Mesothelial cell of epicardium (in vitro differentiated cells): ENCODE results near the gene AP4S1. TPM values are rescaled to one million over a fixed set of nuclear protein-coding genes. Genes with fewer than 3 reads are reported as not detected.
"Not testable (repeated sequence)": the region's sequence is repeated elsewhere in the genome, so short reads cannot be mapped to it uniquely, and the experiment has no call there.

ENCODE experiments used
- DNase-seq, 2 experiments: peaks; one replicate each; pipeline ENCODE4 v3.0.0; 2021; ENCODE audit warnings: low spot score in 2 of 2; ENCODE audit not compliant: unreplicated experiment in 2 of 2
- H3K27ac Mint-ChIP-seq: 2 replicates; pipeline ENCODE4 v1.8.0; 2021; ENCODE audit warnings: mixed read lengths
- H3K27me3 Mint-ChIP-seq: 2 replicates; pipeline ENCODE4 v1.8.0; 2021; ENCODE audit warnings: low read depth, mixed read lengths
- H3K36me3 Mint-ChIP-seq: 2 replicates; pipeline ENCODE4 v1.8.0; 2021; ENCODE audit warnings: mixed read lengths
- H3K4me1 Mint-ChIP-seq: 2 replicates; pipeline ENCODE4 v1.8.0; 2021; ENCODE audit warnings: mixed read lengths
- H3K4me3 Mint-ChIP-seq: 2 replicates; pipeline ENCODE4 v1.8.0; 2021; ENCODE audit warnings: mild to moderate bottlenecking, moderate library complexity, mixed read lengths
- H3K9me3 Mint-ChIP-seq: 2 replicates; pipeline ENCODE4 v1.8.0; 2021; ENCODE audit warnings: mixed read lengths
- total RNA-seq: library from RNA; stranded (reverse); gene quantifications from 3 replicates; pipeline ENCODE4 v1.2.1, GENCODE V29; 2021
- TF ChIP-seq, protein P1 (sequence below): fragments of 200-600 bp; sonication (generic); IDR thresholded peaks from one replicate; pipeline ENCODE4 v1.5.0; 2021; ENCODE audit warnings: antibody characterized with exemption; ENCODE audit not compliant: unreplicated experiment

The AP4S1 gene
- total RNA-seq, 1 donor from 2014 or later: 10.4 TPM

DNA sequence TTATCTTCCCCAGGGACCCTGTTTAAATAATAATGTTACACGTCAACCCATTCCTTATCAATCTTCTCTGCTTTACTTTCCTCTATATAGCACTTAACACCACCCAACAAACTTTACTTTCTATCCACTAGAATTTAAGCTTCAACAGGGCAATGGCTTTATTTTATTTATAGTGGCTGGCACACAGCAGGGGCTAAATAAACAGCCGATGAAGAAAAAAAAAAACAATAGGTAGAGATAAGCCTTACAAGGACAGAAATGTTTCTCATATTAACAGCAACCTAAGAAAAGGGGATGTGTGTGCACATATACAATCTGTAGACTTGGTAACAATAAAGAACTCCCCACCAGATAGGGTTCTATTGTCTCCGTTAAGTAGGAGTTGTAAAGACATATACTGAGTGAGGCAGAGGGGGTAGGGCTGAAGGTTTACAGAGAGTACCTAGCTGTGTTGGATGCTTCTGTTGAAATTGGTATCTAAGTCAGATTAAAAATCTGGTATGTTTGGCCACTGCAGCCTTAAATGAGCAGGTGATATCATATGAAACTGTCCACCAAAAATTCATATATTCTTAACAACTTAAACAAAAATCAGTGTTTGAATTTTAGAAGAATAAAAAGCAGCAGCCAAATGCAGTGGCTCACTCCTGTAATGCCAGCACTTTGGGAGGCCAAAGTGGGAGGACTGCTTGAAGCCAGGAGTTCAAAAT lies 24.7 kb upstream of the AP4S1 start:
- Mint-ChIP-seq H3K9me3 (peaks cover 27% of the 10 kb centered on the region), H3K36me3 (peaks cover 56% of the 10 kb centered on the region), H3K27ac (no peak overlapping the region), H3K27me3 (no peaks in the 10 kb centered on the region), H3K4me1 (peaks cover 7% of the 10 kb centered on the region), H3K4me3 (no peak overlapping the region)
- DNase-seq: no peak
- TF ChIP-seq, protein P1, sequence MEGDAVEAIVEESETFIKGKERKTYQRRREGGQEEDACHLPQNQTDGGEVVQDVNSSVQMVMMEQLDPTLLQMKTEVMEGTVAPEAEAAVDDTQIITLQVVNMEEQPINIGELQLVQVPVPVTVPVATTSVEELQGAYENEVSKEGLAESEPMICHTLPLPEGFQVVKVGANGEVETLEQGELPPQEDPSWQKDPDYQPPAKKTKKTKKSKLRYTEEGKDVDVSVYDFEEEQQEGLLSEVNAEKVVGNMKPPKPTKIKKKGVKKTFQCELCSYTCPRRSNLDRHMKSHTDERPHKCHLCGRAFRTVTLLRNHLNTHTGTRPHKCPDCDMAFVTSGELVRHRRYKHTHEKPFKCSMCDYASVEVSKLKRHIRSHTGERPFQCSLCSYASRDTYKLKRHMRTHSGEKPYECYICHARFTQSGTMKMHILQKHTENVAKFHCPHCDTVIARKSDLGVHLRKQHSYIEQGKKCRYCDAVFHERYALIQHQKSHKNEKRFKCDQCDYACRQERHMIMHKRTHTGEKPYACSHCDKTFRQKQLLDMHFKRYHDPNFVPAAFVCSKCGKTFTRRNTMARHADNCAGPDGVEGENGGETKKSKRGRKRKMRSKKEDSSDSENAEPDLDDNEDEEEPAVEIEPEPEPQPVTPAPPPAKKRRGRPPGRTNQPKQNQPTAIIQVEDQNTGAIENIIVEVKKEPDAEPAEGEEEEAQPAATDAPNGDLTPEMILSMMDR: no peak

DNA sequence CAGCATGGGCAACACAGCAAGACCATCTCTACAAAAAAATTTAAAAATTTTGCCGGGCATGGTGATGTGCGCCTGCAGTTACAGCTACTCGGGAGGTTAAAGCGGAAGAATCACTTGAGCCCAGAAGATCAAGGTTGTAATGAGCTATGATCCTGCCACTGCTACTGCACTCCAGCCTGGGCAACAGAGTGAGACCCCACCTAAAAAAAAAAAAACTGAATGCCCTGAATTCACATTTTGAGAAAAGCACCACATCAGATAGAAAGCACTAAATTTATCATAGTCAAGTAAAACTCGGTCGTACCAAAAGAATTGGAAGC lies 24.1 kb upstream of the AP4S1 start:
- Mint-ChIP-seq H3K9me3 (peaks cover 27% of the 10 kb centered on the region), H3K27ac (no peak overlapping the region), H3K4me3 (no peak overlapping the region), H3K4me1 (peaks cover 3% of the 10 kb centered on the region), H3K36me3 (peaks cover 56% of the 10 kb centered on the region), H3K27me3 (no peaks in the 10 kb centered on the region)
- TF ChIP-seq, protein P1: no peak
- DNase-seq: no peak

DNA sequence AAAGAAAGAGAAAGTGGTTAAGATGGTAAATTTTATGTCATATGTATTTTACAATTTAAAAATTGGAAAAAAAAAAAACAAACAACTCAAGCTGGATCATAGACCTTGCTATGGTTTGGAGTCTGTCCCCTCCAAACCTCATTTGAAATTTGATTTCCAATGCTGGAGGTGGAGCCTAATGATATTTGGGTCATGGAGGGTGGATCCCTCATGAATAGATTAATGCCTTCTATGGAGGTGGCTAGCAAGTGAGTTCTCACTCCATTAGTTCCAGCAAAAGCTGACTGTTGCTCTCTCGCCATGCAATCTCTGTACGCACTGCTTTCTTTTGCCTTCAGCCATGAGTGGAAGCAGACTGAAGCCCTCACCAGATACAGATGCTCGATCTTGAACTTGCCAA lies 22.2 kb upstream of the AP4S1 start:
- H3K27me3 Mint-ChIP-seq: no peaks in the 10 kb centered on the region
- no peak overlapping the region for H3K4me3 Mint-ChIP-seq
- no peak for DNase-seq
- peaks cover 17% of the 10 kb centered on the region for H3K9me3 Mint-ChIP-seq
- H3K36me3 Mint-ChIP-seq: peaks cover 47% of the 10 kb centered on the region
- peaks cover 3% of the 10 kb centered on the region for H3K4me1 Mint-ChIP-seq
- H3K27ac Mint-ChIP-seq: no peak overlapping the region
- TF ChIP-seq, protein P1: no peak

DNA sequence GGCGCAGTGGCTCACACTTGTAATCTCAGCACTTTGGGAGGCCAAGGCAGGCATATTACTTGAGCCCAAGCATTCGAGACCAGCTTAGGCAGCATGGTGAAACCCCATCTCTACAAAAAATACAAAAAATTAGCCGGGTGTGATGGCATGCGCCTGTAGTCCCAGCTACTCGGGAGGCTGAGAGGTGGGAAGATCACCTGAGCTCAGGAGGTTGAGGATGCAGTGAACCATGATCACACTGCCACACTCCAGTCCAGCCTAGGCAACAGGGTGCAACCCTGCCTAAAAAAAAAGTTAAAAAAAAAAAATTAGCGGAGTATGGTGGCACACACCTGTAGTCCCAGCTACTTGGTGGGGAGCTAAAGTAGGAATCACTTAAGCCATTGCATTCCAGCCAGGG lies 21.4 kb upstream of the AP4S1 start:
- not testable (repeated sequence) for H3K4me1 Mint-ChIP-seq, H3K27ac Mint-ChIP-seq, DNase-seq, H3K27me3 Mint-ChIP-seq, H3K4me3 Mint-ChIP-seq
- Mint-ChIP-seq H3K36me3 (peaks cover 41% of the 10 kb centered on the region), H3K9me3 (peaks cover 11% of the 10 kb centered on the region)

DNA sequence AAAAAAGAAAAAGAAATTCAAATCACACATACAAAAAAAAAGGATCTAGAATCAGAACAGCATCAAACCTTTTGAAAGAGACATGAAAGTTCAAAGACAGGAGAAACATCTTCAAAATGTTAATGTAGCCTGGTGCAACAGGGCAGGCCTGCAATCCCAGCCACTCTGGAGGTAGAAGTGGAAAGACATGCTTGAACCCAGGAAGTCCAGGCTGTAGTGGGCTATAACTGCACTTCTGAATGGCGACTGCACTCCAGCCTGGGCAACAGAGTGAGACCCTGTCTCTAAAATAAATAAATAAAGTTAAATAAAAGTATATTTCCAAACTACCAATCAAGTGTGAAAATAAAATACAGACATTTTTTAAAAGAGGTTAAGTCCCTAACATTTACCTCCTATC lies 18.7 kb upstream of the AP4S1 start:
- Mint-ChIP-seq H3K4me3 (no peak overlapping the region), H3K27ac (no peak overlapping the region), H3K9me3 (no peaks in the 10 kb centered on the region), H3K36me3 (peaks cover 22% of the 10 kb centered on the region), H3K27me3 (no peaks in the 10 kb centered on the region), H3K4me1 (peaks cover 8% of the 10 kb centered on the region)
- TF ChIP-seq, protein P1: no peak
- no peak for DNase-seq

DNA sequence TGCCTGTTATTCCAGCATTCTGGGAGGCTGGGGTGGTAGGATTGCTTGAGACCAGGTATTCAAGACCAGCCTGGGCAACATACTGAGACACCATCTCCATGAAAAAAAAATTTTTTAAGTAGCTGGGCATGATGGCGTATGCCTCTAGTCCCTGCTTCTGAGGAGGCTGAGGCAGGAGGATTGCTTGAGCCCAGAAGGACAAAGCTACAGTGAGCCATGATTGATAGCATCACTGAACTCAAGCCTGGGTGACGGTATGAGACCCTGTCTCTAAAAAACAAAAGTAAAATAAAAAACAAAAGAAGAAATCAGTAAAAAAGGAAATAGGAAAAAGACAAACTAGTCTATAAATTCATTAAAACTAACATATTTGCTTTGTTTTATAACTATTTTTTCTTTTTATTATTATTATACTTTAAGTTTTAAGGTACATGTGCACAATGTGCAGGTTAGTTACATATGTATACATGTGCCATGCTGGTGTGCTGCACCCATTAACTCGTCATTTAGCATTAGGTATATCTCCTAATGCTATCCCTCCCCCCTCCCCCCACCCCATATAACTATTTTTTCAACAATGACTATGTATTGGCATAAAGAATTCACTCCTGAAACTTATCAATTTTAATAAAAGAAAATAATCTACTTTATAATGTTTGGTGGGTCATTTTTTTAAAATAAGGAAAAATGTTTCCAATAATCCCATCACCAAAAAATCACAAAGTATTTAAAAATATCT lies 15.4 kb upstream of the AP4S1 start:
- Mint-ChIP-seq H3K36me3 (peaks cover 25% of the 10 kb centered on the region), H3K4me1 (peaks cover 8% of the 10 kb centered on the region), H3K27me3 (no peaks in the 10 kb centered on the region), H3K4me3 (no peak overlapping the region), H3K27ac (no peak overlapping the region), H3K9me3 (peaks cover 8% of the 10 kb centered on the region)
- TF ChIP-seq, protein P1: no peak
- DNase-seq: no peak
